Islet of Langerhans (tissue), 1 donor: Measurements from ENCODE around the gene MTMR11.
"Not testable (repeated sequence)": the region's sequence is repeated elsewhere in the genome, so short reads cannot be mapped to it uniquely, and the experiment has no call there.

Experiments used
- FAIRE-seq: peaks from one replicate; lab custom pipeline; 2011; peaks lifted over from hg19 to GRCh38; lab: Jason Lieb, UNC

The MTMR11 gene, protein sequence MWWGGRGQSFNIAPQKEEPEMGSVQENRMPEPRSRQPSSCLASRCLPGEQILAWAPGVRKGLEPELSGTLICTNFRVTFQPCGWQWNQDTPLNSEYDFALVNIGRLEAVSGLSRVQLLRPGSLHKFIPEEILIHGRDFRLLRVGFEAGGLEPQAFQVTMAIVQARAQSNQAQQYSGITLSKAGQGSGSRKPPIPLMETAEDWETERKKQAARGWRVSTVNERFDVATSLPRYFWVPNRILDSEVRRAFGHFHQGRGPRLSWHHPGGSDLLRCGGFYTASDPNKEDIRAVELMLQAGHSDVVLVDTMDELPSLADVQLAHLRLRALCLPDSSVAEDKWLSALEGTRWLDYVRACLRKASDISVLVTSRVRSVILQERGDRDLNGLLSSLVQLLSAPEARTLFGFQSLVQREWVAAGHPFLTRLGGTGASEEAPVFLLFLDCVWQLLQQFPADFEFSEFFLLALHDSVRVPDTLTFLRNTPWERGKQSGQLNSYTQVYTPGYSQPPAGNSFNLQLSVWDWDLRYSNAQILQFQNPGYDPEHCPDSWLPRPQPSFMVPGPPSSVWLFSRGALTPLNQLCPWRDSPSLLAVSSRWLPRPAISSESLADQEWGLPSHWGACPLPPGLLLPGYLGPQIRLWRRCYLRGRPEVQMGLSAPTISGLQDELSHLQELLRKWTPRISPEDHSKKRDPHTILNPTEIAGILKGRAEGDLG

DNA sequence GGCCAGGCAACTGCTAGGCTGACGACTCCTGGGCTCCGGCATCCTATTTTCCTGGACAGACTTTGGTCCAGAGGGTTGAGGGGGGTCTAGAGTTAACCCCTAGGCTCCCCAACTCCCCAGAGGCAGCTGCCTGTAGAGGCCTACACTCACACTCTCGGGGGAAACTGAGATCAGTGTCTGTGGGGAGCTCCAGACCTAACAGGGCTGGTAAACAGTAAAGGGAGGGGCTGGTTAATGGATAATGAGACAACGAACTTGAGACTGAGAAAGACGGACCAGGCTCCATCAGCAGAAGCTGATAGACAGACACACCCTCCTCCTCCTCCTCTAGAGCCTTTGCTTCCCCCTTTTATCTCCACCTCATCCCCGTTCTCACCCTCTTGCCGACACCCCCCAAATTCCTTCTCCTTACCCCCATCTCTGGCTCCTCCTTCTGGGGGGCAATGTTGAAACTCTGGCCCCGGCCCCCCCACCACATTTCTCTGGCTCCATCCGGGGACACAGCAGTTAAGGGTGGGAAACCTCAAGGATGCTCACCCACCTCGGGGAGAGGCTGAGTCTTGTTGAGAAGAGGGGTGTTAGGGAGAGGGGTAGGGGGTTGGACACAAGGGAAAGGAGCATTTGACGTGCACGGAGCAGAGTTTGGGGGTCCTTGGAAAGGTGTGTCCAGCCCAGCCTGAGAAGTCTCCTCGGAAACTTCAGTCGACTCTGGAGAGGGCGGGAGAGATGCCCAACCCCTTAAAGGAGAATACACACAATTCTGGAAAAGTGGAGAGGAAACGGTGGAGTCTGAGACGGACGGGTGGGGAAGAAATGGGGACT, at the start of gene MTMR11:
Gene MTMR11 (minus strand): TSS at position 710 of the 822 bp plus-strand sequence. CDS start 232 bp downstream, at position 478.
- no peak for FAIRE-seq

DNA sequence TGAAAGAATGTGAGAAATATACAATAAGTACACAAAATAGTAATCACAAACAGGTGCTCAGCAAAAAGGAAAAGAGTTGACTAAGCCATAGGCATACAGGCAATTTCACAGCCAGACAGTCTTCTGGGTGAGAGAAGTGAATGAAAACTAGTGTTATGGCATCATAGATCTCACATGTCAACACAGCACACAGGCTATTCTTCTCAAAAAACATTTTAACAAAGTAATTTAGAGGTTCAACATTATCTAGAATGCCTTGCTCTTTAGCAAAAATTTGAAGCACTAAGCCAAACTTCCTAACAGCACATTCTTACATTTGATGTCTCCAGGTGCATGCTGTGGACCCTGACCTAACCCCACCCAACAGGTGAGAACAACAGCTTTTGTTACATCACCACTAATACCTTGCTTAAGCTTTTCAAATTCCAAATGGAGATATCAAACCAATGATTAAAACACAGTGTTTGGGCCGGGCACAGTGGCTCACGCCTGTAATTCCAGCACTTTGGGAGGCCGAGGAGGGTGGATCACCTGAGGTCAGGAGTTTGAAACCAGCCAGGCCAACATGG, 43.4 kb upstream of the MTMR11 start:
- no peak for FAIRE-seq

DNA sequence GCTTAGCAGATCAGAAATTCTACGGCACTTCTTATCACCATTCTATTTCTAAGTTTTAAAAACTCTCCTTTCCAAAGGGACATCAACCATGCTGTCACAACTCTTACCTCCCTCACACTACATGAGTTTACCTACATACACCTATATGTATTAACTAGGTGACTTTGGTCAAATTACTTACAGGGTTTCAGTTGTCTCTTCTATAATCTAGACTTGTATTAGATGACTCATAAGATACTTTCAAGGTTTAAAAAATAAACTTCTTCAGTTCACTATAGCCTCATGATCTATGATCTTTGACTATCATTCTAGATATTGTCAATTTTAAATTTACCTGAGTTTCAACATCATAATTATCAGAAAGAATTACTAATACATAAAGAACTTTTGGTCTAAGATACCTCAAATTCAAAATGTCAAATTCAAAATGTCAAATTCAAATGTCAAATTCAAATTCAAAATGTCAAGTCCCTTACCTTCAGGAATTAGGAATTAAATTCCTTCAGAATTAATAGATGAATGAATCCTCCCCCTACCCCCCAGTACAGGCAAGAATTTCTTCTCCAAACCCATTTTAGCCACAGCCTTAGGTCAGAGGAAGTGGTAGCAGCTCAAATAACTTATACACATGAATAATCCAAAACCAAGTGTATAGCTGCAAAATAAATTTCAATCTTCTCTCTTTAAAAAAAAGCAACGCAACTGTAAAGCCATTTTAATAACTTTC, 42.7 kb upstream of the MTMR11 start:
- FAIRE-seq: no peak

DNA sequence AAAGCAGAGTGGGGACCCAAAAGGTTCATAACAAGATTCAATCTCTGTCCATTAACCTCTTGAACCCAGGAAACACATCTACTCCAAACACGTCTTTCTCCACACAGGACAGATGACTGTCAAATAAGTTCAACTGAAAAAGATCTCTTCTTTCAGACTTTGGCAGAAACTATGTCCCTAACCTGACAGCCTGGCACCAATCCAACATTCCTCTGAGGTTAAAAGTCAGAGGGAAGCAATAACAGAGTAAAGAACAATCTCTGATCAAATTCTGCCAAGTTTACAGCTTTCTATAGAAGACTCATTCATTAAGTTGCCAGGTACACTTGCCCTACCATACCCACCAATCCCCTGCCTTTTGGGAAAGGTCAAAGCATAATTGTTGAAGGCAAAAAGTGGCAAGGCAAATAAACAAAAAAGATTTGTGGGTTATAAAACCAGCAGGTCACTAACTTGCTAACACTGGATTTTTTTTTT, 41.9 kb upstream of the MTMR11 start:
- no peak for FAIRE-seq

DNA sequence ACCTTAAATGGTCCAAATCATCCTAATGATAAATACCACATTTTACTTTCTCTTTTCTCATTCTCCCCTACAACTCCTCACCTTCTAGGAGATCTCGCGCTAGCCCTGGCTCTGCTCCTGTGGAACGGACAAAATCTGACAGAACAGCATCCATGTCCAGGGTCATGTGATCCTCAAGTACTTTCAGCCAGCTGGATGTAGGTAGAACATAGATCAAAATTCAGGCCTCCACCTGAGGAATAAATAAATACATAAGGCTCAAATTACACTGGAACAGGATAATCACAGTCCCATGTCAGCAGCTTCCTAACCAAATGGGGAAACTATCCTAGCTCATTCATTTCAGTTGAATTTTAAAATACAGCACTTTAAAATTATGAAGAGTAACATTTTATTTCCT, 40.7 kb upstream of the MTMR11 start:
- FAIRE-seq: no peak

DNA sequence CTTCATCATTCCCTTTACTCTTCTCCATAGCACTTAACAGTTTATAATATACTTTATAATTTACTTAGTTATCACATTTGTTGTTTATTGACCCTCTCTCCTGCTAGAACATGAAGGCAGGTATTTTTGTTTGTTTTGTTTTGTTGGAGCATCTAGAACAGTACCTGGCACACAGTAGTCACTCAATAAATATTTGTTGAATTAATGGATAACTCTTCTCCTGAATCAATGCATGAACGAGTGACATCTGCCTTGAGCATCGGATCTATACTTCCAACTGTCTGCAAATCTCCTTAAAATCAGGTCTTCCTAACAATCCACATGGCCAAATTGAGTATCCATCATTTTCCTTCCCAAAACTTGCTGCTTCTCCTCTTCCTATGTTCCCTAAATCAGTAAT, 35.9 kb upstream of the MTMR11 start:
- FAIRE-seq: no peak

DNA sequence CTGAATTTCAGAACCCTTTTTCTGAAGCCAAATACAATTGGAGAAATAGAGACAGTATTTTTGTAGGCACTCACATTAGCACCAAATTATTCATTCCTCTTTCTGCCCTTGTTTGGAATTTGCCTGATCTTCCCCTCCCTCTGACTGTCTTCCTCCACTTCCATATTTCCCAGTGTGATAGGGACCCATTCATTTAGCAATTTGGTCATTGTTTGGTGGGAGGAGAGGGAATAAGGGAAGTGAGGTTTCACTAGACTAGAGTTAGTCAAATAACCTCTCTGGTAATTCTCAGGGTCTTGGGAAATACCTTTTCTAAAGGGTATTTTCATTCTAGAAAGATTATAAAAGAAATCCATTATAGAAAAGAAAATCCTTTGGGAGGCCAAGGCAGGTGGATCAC, 31.0 kb upstream of the MTMR11 start:
- no peak for FAIRE-seq

DNA sequence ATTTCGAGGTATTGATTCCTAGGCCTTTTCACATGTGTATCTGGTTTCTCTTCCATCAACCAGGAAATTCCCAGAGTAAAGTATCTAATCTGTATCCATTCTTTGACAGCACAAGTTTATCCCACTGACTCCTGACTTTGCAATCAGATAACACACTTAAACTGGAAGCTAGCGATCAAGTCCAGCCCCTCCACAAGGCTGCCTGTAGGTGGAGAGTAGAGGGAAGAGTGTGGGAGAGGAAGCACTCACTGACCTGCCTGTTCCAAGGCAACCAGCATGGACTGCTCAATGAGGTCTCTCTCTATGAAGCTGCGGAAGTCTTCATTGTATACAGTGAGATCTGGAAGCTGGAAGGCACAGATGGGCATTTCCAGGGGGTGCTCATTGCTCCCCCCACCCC, 30.4 kb upstream of the MTMR11 start:
- FAIRE-seq: no peak

DNA sequence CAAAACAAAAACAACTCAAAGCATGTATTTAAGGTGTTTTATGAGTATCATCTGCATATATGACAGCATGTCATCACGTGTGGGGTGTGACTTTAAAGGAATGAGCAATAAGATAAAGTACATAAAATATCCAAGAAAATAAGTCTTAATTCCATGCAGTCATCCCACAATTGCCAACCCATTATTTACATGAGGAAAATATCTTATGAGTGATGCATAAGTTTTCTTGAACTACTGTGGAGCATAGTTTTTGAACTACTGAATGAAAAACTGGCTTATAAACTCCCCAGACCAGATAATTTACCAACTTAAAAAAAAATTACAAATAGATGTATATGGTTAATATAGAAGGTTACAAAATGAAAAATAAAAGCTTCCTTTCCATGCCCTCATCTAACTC, 29.7 kb upstream of the MTMR11 start:
- FAIRE-seq: no peak

DNA sequence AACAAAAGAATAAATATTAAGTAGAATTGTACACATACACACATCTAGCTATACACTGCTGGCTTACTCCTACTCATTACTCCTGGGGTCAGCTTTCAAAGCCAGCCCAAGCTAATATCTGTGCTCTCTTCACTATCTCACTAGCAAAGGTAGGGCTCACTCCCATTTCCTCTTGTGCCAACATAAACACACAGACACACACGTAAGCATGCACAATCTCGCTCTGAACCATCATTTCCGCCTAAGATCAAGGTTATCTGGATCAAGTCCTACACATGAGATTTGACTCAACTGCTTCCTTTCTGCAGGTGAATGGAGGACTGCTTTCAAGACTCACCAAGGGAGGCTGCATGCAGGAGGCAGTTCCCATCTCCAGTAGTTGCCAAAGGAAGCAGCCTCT, 28.8 kb upstream of the MTMR11 start:
- no peak for FAIRE-seq

DNA sequence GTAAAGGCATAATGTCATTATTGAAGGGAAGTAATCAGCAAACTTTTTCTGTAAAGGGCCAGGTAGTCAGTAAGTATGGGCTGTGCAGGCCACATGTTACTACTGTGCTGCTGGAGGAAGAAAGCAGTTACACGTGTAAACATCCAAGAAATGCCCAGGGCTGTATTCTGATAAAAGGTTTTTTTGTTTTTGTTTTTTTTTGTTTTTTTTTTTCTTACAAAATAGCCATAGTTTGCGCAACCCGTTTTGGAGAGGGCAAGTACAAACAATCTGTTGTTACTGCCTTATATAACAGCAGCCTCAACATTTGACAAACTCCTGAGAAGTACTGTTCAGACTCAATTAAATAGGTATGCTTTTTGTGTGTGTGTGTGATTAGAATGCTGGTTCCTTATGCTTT, 26.7 kb upstream of the MTMR11 start:
- no peak for FAIRE-seq

DNA sequence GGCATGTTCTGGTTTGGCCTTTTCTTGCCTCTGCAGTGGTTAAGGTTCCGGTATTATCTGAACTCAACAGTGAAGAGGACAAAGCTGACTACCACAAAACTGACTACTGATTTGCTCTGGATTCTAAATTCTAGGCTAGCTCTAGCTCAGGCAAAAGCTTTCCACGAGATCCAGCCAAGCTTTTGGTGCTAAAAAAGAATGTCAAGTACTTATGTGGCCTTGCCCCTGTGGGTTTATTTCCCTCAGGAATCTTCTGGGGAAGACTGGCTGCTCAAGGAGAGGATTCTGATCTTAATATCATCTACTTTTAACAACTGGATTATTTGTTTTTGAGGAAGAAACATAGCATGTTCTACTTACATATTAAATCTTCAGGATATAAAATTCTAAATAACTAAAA, 26.1 kb upstream of the MTMR11 start:
- no peak for FAIRE-seq

DNA sequence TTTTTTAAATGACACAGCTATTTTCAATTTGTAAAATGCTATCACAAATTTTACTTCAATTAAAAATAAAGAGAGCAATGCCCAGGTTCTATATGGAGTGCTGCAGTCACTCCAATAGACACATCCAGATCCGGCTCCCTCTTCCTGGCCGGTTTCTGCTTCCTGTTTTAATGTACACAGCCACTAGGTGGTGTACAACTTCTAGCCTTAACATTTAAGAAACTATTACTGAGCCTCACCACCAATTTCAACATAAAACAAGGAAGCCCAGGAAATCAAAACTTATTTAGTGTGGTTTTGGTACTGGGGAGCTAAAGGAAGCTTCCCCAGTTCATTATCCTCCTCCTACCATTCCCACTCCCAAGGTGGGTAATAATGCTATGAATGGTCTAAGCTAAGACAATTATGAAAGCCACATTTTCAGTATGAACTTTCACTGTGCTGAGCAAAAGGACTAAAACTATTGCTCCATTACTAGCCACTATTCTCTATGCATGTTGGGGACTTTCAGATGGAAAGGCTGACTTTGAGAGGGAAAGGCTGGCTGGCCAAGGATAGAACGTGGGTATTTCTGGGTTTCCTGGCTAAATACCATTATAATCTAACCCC, 25.5 kb upstream of the MTMR11 start:
- peak; percentile 69 for FAIRE-seq

DNA sequence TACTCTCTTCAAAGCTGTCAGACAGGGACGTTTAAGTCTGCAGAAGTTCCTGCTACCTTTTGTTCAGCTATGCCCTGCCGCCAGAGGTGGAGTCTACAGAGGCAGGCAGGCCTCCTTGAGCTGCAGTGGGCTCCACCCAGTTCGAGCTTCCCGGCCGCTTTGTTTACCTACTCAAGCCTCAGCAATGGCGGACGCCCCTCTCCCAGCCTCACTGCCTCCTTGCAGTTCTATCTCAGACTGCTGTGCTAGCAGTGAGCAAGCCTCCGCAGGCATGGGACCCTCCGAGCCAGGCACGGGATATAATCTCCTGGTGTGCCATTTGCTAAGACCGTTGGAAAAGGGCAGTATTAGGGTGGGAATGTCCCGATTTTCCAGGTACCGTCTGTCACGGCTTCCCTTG, 20.9 kb upstream of the MTMR11 start:
- not testable (repeated sequence) for FAIRE-seq

DNA sequence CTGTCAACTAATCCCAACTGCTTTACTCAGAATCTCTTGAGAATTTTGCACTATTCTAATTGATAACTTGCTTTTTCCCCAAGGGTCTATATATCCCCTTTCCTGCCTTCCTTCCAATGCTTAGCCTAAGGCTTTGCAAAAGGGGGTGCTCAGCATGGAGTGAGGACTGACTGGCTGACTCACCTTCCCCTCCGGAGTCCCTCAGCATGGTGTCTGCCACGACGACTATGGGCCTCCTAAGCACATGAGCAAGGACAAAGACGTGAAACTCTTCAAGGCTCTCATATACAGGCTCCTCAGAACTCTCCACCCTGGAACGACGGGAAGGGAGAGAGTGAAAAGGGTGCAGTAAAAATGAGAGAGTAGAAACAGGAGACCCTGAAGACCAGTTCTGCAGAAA, 13.2 kb upstream of the MTMR11 start:
- no peak for FAIRE-seq

DNA sequence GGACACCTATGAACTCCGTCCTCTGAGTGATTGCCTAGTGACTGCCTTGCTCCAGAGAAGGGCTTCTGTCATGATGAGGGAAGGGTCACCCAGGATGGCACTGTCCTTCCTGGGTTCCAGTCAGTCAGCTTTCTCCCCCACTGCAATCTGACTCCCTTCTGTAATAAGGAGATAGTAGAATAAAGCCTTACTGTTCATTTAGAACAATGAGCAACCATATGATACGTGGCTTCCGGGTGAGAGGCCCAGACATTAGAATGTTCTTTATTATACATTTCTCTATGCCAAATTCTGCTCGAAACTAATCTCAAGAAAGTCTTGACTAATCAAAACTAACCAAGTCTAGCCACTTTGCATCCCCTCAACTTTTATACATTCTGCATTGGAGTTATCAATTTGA, 8.5 kb upstream of the MTMR11 start:
- no peak for FAIRE-seq

DNA sequence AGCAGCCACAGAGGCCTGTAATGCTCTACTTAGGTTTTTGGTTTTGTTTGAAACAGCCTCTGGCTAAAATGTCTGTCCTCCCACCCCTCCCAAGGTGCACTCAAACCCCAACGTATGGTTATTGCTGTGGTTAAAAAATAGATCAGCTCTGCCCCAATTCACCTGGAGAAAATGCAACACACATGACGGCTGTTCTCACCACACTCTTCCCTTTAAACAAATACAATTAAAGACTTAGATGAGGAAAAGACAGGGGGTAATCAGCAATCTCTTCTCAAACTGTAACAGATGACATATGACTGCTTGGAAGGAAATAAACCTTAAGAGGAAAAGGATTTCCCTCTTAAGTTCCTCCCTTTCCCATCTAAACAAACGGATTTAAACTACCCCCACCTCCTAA, 6.2 kb upstream of the MTMR11 start:
- FAIRE-seq: no peak

DNA sequence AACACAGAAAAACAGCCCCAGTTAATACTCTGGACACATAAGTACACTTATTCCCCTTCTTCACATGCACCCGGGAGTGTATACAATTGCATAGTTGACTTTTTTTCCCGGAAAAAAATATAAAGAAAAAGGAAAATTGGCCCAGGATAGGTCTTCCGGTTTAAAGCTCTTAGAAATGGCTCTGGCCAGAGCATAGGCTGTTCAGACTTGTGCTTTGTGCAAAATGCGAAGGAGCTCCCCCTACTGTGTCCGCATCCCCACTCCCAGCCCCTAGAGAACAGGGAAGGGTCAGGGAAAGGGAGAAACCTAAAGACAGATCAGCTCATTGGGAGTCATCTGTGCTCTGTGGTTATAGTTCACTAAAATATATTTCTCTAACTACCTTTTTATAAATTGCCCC, 5.5 kb upstream of the MTMR11 start:
- FAIRE-seq: no peak

DNA sequence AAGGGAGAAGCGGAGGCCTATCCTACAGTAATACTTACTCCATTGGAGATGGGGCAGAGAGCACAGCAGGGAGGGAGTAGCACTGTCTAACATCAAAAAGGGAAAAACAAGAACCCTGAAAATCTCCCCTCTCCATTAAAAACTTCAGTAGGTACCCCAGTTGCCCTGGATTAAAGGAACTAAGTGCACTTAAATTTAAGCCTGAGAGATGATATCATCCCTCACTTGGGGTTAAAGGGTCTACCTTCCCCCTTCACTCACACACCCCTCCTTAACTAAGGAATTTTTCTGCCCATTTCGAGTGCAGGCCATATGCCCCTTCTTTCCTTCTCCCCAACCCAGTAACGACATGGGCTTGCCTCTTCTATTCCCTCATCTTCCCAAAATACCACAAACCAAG, 3.7 kb upstream of the MTMR11 start:
- FAIRE-seq: no peak

DNA sequence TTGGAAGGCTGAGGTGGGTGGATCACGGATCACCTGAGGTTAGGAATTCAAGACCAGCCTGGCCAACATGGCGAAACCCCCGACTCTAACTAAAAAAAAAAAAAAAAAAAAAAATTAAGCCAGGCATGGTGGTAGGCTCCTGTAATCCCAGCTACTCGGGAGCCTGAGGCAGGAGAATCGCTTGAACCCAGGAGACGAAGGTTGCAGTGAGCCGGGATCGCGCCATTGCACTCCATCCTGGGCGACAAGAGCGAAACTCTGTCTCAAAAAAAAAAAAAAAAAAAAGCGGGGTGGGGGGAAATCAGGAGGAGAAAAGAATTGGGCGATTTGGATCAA, 2.0 kb upstream of the MTMR11 start:
- FAIRE-seq: not testable (repeated sequence)

DNA sequence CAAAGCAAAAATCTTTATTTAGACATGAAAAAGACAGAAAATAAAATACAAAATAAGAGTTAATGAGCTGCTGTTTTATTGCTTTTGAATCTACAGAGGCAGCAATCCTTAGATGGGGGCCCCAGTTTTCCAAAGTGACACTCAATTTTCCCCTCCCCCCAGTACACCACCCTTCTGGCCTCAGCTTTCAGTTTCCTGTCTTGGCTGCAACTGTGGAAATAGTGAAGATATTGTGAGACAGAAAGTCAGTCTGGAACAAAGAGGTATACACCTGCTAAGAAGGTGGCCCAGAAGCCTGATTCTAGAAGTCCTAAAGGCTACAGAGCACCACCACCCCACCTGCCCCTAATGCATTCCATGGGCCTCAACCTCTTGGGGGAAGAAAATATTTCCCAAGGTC, 1.1 kb upstream of the MTMR11 start:
- no peak for FAIRE-seq
